ENCODE results near the gene EFCAB6. TPM values are rescaled to one million over a fixed set of nuclear protein-coding genes. Genes with fewer than 3 reads are reported as not detected.

Gene EFCAB6
- total RNA-seq, 4 donors from 2014 or later: 1.1 to 3.8 (median 2.7) TPM

GRCh38 chr22:43582394-43582793 is 229.7 kb downstream of the EFCAB6 start:
- H3K36me3 ChIP-seq: peaks cover 0 to 23% of the 10 kb centered on the region in 2 donors
- 100% methylated on average over 1 of the region's 1 CpG for WGBS, 2 donors (ENCODE audit: low coverage in 1 of 2)
- TF ChIP-seq CTCF (IDR thresholded peaks at IDR 0.05) (no peak), POLR2AphosphoS5 (IDR thresholded peaks at IDR 0.05) (no peak), EP300 (IDR thresholded peaks at IDR 0.05) (no peak), POLR2A (IDR thresholded peaks at IDR 0.05) (no peak)
- no peak for ATAC-seq
- H3K4me1 ChIP-seq: no peaks in the 10 kb centered on the region
- H3K27me3 ChIP-seq: no peaks in the 10 kb centered on the region
- no peak overlapping the region for H3K4me3 ChIP-seq
- peaks cover 0 to 27% (median 0%) of the 10 kb centered on the region in 3 donors for H3K9me3 ChIP-seq
- H3K27ac ChIP-seq: no peak overlapping the region

GRCh38 chr22:43580271-43580750 is 231.8 kb downstream of the EFCAB6 start:
- H3K4me3 ChIP-seq: no peak overlapping the region
- no peaks in the 10 kb centered on the region for H3K27me3 ChIP-seq
- H3K9me3 ChIP-seq: peaks cover 0 to 26% (median 0%) of the 10 kb centered on the region in 3 donors
- TF ChIP-seq POLR2A (IDR thresholded peaks at IDR 0.05) (no peak), EP300 (IDR thresholded peaks at IDR 0.05) (no peak), CTCF (IDR thresholded peaks at IDR 0.05) (no peak), POLR2AphosphoS5 (IDR thresholded peaks at IDR 0.05) (no peak)
- H3K36me3 ChIP-seq: peaks cover 0 to 14% of the 10 kb centered on the region in 2 donors
- 19 to 37% methylated on average over 3 to 4 of the region's 4 CpGs for WGBS, 2 donors (ENCODE audit: low coverage in 1 of 2)
- H3K4me1 ChIP-seq: no peaks in the 10 kb centered on the region
- no peak overlapping the region for H3K27ac ChIP-seq
- ATAC-seq: no peak

GRCh38 chr22:43574738-43575137 is 237.4 kb downstream of the EFCAB6 start:
- TF ChIP-seq POLR2AphosphoS5 (IDR thresholded peaks at IDR 0.05) (no peak), POLR2A (IDR thresholded peaks at IDR 0.05) (no peak), CTCF (IDR thresholded peaks at IDR 0.05) (no peak), EP300 (IDR thresholded peaks at IDR 0.05) (no peak)
- Histone ChIP-seq H3K27ac (no peak overlapping the region), H3K4me1 (no peaks in the 10 kb centered on the region), H3K36me3 (no peaks in the 10 kb centered on the region), H3K9me3 (no peaks in the 10 kb centered on the region), H3K4me3 (no peak overlapping the region), H3K27me3 (no peaks in the 10 kb centered on the region)
- no peak for ATAC-seq
- WGBS, 2 donors (ENCODE audit: low coverage in 1 of 2): 85 to 86% methylated on average over 4 of the region's 5 CpGs

- ATAC-seq: no peak
- Histone ChIP-seq H3K27ac (no peak overlapping the region), H3K4me1 (no peaks in the 10 kb centered on the region), H3K9me3 (no peaks in the 10 kb centered on the region), H3K36me3 (no peaks in the 10 kb centered on the region), H3K27me3 (no peaks in the 10 kb centered on the region), H3K4me3 (no peak overlapping the region)
- WGBS, 2 donors (ENCODE audit: low coverage in 1 of 2): 79 to 95% methylated on average over 4 to 8 of the region's 9 CpGs
- no peak for TF ChIP-seq EP300 (IDR thresholded peaks at IDR 0.05)
- no peak for TF ChIP-seq POLR2AphosphoS5 (IDR thresholded peaks at IDR 0.05)
- TF ChIP-seq CTCF (IDR thresholded peaks at IDR 0.05): no peak
- no peak for TF ChIP-seq POLR2A (IDR thresholded peaks at IDR 0.05)
Observed at GRCh38 chr22:43572710-43573109, 239.4 kb downstream of the EFCAB6 start.

GRCh38 chr22:43571181-43571580 is 240.9 kb downstream of the EFCAB6 start:
- ATAC-seq: no peak
- no peak for TF ChIP-seq CTCF (IDR thresholded peaks at IDR 0.05)
- no peak for TF ChIP-seq POLR2AphosphoS5 (IDR thresholded peaks at IDR 0.05)
- no peak for TF ChIP-seq EP300 (IDR thresholded peaks at IDR 0.05)
- TF ChIP-seq POLR2A (IDR thresholded peaks at IDR 0.05): no peak
- Histone ChIP-seq H3K27ac (no peak overlapping the region), H3K4me1 (no peaks in the 10 kb centered on the region), H3K4me3 (no peak overlapping the region), H3K36me3 (no peaks in the 10 kb centered on the region), H3K27me3 (no peaks in the 10 kb centered on the region), H3K9me3 (no peaks in the 10 kb centered on the region)
- 55 to 60% methylated on average over 4 of the region's 4 CpGs for WGBS, 2 donors (ENCODE audit: low coverage in 1 of 2)

All from gastroesophageal sphincter (tissue), 4 donors.